ENCODE data around the gene DCTN2.
A peak's percentile ranks its signal among the peaks of the same experiment; 100 is the strongest.
"Not testable (repeated sequence)": the region's sequence is repeated elsewhere in the genome, so short reads cannot be mapped to it uniquely, and the experiment has no call there.

Gene DCTN2

DNA sequence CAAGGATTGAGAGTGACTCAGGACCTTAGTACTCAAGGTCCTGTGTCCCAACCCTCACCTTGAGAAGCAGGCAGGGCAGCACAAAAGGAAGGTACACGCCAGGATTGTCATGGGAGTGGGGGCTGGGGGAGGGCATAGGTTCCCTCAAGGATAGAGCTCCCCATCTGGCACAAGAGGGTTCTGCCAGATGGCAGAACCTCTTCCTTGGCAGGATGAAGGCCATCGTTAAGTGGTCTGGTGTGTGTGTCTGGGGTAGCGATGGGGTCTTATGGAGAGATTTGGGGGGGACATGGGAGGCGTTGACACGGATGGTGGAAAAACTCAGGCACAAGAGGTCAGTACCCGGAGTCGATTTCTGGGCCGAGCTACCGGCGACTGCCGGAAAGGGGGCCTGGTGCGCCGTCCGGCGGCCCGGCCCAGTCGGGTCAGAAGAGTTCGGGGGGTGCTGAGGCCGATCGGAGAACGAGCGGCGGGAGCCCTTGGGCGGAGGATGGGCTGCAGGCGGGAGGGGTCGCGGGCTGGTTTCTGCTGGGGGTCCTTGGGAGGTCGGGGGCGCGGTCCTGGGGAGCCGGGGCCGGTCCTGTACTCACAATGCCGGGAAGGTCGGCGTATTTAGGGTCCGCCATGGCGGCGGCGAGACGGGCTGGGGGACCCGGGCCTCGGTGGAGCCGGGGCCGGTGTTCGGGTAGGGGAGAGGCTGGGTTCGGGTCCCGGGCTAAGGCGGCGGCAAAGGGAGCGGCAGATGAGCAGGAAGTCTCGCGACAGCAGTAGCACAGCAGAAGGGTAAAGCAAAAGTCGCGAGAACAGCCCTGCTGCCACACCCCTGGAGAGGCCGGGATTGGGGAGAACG, at the start of gene DCTN2:
DCTN2 (minus strand) TSS at position 755 of the 850 bp plus-strand sequence; CDS start at position 626, 129 bp downstream.
- DNase-seq = peak; percentile 99

DNA sequence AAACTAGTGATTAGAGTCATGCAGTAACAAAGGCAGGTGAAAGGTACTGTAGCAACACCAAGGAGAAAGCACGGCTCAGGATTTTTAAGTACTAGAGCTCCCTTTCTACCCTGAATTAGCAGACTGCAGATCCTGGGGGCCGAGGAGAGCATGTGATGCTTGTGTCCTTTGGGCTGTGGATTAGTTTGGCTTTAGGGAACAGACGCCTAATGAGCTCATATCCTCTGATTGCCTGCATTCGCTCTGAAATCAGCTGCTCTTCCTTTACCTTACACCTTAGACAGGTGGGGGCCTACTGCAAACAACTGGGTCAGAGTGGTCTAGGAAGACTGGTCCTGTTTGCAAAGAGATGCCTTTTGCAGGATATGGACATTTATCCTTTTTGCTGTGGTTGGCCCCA, 46.2 kb upstream of the DCTN2 start:
- no peak for DNase-seq

DNA sequence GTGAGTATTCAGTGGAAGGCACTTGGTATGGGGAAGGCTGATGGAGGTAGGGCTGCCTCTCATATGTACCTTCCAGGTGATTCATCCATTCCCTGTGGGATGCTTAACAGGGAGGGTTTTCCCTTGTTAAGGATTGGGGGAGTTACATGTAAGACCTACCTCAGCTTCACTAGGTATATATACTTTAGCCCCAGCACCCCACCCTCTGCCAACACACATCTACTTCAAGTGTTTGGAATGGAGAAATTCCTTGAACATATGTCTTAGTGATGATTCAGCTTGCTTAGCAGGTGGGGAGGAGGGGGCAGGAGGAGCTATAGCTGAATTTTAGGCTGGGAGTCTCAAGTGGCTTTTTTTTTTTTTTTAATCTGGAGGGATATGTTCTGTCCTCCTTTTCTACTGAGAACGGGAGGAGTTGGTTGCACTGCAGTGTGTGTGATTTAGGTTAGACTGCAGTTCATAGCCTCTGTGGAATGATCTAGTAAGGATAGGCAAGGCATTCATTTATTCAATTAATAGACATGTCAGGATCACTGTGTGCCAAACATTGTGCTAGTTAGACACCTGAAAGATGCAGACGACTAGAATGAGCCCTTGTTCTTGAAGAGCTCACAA, 45.7 kb upstream of the DCTN2 start:
- DNase-seq = peak; percentile 41

DNA sequence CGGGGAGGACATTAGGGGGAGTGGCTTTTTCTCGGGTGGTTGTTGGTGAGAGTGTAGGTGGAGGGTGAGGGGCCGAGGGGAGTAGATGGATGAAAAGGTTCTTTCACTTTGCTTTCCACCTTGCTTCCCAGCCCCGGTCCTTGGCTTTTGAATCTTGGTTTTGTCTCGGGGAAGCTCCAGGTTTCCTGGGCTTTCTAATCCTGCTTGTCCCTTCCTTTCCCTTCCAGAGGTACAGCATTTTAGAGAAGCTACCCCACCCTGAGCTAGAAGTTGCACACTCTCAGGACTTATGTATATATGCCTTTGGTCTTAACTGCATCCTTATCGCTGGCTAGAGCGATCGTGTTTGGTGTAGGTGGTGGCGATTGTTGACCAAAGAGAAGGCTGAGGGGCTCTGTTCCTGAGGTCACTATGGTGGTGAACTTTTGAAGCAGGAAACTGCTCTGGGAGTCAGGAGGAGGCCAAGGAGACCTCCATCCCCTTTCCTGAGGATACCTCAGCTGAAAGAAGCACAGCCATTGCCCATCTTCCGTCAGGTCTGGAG, 44.9 kb upstream of the DCTN2 start:
- no peak for DNase-seq

DNA sequence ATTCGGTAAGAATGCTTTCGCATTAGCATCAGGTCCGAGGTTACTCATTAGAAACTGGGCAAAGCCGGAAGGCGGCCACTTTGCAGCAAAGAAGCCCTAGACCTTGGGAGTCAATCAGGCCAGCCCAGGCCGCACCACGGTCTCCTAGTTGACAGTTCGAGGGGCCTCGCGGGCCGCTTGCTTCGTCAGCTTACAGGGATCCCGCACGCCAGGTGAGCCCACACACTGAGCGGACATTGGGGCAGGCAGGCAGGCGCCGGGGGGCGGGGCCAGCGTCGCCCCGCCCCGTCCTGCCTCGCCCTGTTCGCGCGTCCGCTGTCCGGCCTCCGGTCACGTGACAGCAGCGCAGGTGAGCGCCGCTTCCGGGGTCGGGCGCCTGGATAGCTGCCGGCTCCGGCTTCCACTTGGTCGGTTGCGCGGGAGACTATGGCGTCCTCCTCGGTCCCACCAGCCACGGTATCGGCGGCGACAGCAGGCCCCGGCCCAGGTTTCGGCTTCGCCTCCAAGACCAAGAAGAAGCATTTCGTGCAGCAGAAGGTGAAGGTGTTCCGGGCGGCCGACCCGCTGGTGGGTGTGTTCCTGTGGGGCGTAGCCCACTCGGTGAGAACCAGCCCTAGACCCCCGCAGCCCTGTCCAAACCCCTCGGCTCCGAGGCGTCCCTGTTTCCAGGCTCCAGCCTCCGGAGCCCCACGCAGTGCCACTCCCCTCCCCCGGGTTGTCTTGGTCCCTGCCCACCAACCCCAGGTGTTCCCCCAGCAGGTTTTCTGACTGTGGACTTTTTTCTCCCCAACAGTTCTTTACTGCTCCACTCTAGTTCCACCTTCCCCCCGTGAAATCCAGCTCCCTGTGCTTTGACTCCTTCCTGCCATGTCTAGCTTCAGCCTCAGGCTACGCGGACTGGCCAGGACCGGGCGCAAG, 44.1 kb upstream of the DCTN2 start, which contains the start of gene PIP4K2C:
PIP4K2C (plus strand) TSS at position 329 of the 918 bp plus-strand sequence; CDS start at position 427, 98 bp downstream.
- DNase-seq = peak; percentile 80

DNA sequence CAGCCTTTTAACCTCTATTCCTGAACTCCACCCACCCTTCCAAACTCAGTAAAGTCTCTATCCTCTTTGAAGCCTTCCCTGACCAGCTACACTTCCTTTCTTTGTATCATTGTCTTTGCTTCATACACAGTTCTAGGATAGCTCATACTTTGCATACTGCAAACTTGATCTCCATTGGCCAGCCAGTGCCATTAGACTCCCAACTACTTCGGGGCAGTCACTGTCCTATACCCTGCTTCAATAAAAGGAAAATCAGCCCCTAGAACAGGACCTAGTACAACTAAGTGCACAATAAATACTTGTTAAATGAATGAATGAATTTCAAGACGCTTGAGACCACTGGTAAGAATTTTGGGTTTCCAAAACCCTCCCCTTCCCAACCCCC, 43.5 kb upstream of the DCTN2 start:
- no peak for DNase-seq

DNA sequence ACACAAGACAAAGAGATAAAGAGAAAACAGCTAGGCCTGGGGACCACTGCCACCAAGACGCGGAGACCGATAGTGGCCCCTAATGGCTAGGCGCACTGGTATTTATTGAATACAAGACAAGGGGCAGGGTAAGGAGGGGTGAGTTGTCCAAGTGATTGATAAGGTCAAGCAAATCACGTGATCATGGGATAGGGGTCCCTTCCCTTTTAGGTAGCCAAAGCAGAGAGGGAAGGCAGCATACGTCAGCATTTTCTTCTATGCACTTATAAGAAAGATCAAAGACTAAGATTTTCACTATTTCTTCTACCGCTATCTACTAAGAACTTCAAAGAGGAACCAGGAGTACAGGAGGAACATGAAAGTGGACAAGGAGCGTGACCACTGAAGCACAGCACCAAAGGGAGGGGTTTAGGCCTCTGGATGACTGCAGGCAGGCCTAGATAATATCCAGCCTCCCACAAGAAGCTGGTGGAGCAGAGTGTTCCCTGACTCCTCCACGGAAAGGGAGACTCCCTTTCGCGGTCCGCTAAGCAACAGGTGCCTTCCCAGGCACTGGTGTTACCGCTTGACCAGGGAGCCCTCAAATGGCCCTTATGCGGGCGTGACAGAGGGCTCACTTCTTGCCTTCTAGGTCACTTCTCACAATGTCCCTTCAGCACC, 42.1 kb upstream of the DCTN2 start:
- DNase-seq = not testable (repeated sequence)

DNA sequence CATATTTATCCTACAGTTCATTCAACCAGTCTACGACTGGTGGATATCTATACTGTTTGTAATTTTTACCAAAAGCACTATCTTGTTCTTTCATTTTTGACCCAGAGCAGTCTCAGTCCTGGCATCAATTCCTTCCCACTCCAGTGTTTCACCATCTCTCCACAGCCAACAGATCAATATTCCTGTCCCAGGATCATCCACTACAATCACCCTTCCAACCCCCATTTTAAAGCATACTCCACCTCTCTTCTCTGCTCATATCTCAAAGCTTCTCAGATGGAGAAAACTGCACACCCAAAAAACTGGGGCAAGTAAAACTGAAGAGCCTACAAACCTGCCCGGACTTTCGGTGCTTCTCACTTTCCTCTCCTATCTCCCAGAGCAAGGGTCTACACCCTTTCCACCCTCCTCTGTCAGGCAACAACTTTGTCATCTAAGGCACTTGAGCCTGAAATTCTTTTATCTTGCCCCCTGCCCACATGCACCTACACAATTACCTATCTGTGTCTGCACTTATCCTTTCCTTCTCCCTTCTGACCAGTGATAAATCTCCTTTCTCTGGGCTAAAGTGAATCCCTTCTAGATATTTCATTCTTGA, 39.9 kb upstream of the DCTN2 start:
- no peak for DNase-seq

DNA sequence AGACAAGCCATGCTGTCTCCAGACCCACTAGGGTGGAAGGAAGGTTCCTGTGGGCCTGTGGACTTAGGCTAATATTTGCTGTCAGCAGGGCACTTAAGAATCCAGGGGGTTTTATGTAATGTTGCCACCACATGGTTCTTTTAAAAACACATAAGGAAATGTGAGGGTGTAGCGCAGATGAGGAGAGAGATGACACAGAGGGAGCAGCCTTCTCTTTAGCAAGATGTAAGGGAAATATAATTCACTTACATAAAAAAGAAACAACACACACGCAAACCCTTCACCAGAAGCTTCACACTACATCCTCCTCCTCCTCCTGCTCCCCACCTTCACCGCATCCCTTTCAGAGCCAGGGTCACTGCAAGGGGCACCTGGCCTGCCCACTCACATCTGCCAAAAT, 39.1 kb upstream of the DCTN2 start:
- DNase-seq = no peak

DNA sequence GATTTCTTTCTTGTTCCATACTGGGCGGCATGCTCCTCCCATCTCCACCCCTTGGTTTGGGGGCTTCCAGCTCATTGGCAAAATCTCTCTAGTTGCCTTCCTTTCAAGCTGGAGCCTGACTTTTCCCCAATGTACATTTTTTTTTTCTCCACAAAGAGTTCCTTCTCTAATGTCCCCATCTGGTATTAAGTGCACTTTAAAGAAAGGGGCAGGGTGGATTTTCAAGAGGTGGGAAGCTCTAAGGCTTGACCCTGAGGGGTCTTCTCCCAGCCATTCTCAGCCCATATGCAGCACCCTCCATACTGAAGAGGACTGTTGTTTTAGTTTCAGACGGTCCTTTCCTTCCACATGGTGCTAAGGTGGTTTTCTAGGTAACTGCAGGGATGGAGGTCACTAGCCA, 38.2 kb upstream of the DCTN2 start:
- no peak for DNase-seq

DNA sequence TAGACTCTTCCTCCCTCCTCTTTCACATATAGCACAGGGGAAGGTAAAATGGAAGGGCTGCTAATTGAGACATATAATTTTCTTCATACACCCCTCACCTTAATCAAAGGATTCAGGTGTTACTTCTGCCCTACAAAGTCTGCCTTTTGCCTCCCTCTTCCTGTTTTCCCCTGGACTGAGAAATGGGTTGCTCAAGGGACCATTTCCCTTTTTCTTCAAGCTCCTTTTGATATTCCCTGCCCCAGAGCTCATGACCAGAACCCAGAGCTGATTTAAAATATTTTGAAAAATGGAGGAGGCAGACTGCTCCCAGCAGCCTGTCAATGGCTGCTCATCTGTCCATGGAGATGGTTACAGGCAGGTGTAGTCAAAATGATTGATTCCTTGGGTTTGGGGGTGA, 37.7 kb upstream of the DCTN2 start:
- no peak for DNase-seq

DNA sequence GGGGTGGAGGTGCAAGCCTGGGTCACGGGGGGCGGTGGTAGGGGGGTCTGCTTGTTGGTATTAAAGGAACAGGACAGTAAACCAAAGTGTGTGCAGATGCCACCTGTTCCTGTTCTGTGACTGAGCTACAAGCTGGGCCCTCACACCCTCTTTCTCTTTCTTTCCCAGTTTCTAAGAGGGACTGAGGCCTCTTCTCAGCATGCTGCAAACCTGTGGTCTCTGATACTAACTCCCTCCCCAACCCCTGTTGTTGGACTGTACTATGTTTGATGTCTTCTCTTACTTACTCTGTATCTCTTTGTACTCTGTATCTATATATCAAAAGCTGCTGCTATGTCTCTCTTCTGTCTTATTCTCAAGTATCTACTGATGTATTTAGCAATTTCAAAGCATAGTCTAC, 37.1 kb upstream of the DCTN2 start:
- no peak for DNase-seq

DNA sequence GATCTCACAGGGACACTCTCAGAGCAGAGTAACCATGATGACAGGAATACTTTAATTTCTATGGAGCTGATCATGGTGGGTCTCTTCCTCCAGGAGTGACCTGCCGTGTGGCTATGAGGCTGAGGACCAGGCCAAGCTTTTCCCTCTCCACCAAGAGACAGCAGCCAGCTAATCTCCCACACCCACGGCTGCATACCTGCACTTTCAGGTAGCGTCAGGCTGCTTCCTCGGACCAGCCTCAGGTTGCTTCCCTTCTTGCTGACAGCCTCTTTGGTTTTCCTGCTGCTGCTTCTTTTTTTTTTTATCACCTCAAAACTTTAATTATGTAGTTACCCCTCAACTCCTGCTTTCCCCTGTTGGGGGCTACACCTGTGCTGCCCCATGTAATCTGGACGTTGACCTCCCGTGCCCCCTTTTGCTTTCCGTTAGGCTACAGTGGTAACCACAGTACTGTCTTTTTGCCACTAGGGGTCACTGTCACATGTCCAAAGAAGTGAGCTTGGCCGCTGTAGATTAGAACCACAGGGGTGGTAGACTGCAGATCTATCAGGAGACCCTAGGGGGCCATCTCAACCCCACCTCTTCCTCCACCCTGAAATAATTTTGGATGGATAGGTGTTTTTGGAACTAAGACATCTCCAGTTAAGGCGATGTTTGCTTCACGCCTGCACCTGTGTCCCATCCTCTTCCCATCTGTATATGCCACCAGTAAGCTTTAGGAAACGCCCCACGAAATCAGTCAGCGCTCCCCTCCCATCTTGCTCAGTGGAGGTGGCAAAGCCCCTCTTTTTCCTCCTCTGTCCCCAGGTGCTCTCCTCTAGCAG, 36.2 kb upstream of the DCTN2 start:
- DNase-seq = peak; percentile 81

DNA sequence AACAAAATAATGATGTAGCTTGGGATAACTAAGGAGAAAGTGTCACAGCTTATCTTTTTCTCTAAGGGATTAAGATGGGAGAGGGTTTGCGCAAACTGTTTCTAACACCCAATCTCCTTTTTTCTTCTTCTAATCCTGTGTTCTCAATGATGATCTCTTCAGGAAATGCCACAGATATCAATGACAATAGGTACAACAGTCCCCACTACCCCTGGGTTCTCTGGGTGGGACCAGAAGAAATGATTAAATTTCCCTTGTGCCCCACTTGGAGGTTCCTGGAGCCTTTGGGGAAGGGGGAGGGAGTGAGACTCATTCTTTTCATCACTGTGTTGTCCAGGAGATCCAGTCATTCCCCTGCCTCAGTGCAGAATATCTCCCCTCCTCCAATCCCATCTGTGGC, 35.4 kb upstream of the DCTN2 start:
- no peak for DNase-seq

DNA sequence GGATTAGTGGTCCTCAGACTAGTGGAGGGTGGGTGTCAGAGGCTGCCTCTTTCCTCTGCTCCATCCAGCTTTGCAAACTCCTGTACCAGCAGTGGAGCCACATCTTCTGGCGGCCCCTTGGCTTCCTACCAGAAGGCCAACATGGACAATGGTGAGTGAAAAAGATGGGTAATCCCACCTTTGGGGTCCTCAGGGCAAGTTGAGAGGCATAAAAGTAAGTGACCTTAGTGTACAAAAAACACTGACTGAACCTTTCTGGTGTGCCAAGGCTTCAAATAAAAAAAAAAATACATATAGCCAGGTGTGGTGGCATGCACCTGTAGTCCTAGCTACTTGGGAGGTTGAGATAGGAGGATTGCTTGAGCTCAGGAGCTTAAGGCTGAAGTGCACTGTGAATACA, 34.8 kb upstream of the DCTN2 start:
- DNase-seq = no peak

DNA sequence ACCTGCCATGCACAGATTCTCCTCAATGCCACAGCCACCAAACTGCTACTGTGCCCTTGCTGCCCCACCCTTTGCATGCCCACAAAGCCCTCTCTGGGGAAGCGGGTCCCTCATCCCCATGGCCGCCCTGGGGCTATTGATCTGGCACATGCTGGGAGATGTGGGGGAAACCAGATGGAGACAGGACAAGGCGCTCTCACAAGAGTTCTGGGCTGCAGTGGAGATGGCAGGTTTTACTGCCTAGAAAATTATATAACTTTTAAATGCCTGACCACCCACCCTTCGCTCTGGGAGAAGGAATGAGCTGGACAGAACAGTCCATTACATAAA, 33.4 kb upstream of the DCTN2 start:
- no peak for DNase-seq

DNA sequence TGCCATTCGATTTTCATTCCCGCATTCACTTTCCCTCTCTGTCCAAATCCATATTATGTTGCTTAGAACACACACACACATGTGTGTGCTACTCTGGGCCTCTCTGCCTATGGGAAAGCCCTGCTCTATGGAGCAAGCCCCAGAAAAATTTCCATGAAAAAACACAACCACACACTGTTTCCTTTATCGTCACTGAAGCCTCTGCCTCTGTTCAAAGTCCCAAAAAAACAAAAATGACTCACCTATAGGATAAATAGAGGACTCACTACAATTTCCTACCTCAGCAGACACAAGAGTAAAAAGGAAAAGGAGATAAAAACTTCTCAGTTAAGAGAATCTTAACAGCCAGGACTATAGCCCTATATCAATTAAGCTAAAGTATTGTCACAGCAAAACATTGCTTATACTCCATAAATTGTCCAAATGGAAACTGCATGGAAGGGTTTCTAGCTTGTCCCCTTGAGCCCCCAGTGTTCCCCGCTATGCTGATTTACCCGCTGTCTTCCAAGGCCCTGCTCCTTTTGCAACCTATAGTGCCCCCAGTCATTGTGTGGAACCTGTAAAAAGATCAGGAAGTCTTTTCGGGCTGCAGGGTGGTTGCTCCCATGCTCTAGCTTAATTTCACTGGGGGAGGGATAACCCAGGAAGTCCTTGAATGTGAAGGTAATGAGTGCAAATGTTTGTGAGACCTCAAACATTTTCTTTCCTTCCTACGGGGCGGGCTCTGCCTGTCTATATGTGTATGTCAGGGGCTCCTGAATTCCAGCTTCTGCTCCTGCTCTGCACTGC, 32.9 kb upstream of the DCTN2 start:
- no peak for DNase-seq

DNA sequence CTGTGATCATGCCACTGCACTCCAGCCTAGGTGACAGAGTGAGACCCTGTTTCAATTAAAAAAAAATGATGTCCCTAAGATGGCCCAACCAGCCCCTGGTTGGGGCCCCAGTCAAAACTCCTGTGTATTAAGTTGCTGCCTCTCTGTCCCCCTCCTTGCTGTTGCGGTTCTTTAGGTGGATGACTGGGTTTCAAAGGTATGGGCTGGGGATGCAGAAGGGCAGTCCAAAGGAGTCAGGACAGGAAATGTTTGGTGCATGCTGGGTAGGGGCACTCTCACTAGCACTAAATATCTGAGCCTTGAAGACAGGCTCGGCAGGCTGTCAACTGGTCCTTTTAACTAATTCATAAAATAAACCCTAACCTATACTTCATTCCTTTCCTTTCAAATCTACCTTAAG, 32.0 kb upstream of the DCTN2 start:
- DNase-seq = no peak

DNA sequence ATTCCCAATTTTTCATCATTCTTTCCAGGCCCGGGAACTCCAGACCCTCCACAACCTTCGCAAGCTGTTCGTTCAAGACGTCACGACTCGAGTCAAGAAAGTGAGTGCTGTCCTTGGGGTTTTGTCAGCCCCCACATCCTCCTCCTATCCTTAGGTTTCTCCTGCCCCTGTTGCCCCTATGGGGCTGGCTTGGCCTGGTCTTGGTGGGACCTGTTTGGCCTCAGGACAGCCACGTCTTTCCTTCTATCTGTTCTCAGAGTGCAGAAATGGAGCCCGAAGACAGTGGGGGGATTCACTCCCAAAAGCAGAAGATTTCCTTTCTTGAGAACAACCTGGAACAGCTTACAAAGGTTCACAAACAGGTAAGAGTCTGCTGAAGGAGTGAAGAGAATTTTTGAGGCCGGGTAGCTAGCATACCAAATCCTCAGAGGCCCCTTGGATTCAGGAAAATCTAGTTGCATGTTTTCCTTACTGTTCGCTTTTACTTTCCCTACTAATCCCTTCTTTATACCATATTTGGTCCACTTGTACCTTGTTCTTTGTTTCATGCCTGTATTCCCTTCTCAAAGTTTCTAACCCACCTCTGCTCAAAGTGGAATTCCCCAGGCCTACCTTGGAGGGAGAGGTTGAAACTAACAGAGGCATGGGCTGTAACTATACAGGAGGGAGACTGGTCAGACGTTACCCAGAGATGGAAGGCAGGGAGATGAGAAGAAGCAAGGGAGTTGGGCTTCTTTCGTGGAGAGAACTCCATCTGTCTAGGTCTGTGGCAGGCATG, 31.2 kb upstream of the DCTN2 start:
- no peak for DNase-seq

Measured in NCI-H2171 treated with DMSO at 0.1 percent for 48 hours (cell line).